Brain microvascular endothelial cell (primary cell): ENCODE measurements around the gene MAP3K15.
"Not testable (repeated sequence)": the region's sequence is repeated elsewhere in the genome, so short reads cannot be mapped to it uniquely, and the experiment has no call there.

Experiments used
- DNase-seq: peaks from one replicate; pipeline ENCODE4 v3.0.0-alpha.2; 2020
- H3K27ac ChIP-seq: fragments of 250-450 bp; sonication (Bioruptor Pico); 2 replicates; pipeline ENCODE4 v1.5.1; 2020; ENCODE audit warnings: mild to moderate bottlenecking, moderate library complexity
- H3K27me3 ChIP-seq: fragments of 250-450 bp; sonication (Bioruptor Pico); replicated peaks from 2 replicates; pipeline ENCODE4 v1.5.1; 2020; ENCODE audit warnings: mild to moderate bottlenecking
- H3K36me3 ChIP-seq: fragments of 250-450 bp; sonication (Bioruptor Pico); replicated peaks from 2 replicates; pipeline ENCODE4 v1.5.1; 2020; ENCODE audit warnings: mild to moderate bottlenecking
- H3K4me3 ChIP-seq: 2 replicates; pipeline ENCODE4 v1.5.1; 2011; ENCODE audit warnings: low read depth, mild to moderate bottlenecking, control low read depth, low read length, moderate library complexity
- in situ Hi-C: cut with HindIII; loops from 2 replicates; pipeline ENCODE4 v1.10.0; 2017; ENCODE audit warnings: low sequenced_read_pairs, low pct_ligation_motif_present
- TF ChIP-seq, protein P1 (sequence below): IDR thresholded peaks from 2 replicates; pipeline ENCODE4 v1.5.1; 2011; ENCODE audit warnings: low read depth, mild to moderate bottlenecking, moderate library complexity, low read length, control low read depth, inconsistent platforms; ENCODE audit errors: missing control alignments

Gene MAP3K15

DNA sequence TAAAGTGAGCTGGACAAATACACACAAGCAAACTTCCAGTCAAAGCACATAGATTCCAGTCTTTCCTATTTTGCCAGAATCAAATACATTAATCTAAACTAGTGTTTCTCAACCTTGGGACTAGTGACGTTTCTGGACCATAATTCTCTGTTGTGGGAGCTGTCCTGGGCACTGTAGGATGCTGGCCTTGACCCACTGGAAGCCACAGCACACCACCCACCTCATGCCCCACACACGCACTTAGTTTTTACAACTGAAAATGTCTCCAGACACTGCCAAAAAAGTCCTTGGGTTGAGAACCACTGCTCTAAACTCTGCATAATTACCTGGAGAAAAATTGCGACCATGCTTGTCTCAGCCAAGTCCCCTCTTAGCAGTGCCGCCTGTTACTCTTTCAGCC, 57.6 kb downstream of the MAP3K15 start:
- Histone ChIP-seq H3K4me3 (no peak overlapping the region), H3K27ac (no peak overlapping the region), H3K36me3 (no peaks in the 10 kb centered on the region), H3K27me3 (no peaks in the 10 kb centered on the region)
- DNase-seq: no peak
- in situ Hi-C loops: no loop called here
- TF ChIP-seq, protein P1, sequence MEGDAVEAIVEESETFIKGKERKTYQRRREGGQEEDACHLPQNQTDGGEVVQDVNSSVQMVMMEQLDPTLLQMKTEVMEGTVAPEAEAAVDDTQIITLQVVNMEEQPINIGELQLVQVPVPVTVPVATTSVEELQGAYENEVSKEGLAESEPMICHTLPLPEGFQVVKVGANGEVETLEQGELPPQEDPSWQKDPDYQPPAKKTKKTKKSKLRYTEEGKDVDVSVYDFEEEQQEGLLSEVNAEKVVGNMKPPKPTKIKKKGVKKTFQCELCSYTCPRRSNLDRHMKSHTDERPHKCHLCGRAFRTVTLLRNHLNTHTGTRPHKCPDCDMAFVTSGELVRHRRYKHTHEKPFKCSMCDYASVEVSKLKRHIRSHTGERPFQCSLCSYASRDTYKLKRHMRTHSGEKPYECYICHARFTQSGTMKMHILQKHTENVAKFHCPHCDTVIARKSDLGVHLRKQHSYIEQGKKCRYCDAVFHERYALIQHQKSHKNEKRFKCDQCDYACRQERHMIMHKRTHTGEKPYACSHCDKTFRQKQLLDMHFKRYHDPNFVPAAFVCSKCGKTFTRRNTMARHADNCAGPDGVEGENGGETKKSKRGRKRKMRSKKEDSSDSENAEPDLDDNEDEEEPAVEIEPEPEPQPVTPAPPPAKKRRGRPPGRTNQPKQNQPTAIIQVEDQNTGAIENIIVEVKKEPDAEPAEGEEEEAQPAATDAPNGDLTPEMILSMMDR: no peak

DNA sequence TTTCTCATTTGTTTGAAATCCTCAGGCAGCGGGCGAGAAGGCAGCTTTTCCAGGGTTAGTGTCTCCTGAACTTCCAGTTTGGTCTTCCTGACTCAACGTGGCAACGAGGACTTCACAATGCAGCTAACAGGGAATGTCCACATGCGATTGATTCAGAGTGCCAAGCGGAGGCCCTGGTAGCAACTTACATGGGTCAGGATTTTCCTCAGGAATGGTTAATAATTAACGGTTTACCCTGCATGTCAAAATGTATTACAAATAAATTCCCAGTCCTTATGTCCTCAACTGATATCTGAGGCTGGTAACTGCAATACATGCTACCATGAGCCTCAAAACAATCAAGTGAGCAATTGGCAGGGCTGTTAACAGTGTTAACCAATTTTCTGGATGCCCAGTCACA, 67.2 kb downstream of the MAP3K15 start:
- Histone ChIP-seq H3K4me3 (no peak overlapping the region), H3K27me3 (no peaks in the 10 kb centered on the region), H3K27ac (no peak overlapping the region), H3K36me3 (no peaks in the 10 kb centered on the region)
- TF ChIP-seq, protein P1: no peak
- no peak for DNase-seq
- in situ Hi-C loops: no loop called here

DNA sequence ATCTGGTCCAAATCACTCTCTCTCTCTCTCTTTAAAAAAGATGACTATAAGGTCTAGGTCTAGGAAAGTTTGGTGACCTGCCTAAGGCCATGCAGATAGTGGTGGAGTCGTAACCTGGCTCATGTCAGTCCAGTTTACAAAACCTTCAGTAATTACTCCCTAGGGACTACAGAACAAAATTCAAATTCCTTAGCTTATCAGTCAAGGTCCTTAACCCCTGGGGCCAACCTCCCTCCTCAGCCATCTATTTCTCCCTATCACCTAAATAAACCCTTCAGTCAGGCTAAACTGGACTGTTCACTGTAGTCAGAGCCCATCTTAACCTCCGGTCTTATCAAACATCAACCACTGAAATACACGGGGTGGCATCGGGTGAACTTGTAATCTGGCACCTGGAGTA, 68.9 kb downstream of the MAP3K15 start:
- Histone ChIP-seq H3K36me3 (no peaks in the 10 kb centered on the region), H3K4me3 (no peak overlapping the region), H3K27ac (no peak overlapping the region), H3K27me3 (no peaks in the 10 kb centered on the region)
- TF ChIP-seq, protein P1: no peak
- in situ Hi-C loops: no loop called here
- no peak for DNase-seq

DNA sequence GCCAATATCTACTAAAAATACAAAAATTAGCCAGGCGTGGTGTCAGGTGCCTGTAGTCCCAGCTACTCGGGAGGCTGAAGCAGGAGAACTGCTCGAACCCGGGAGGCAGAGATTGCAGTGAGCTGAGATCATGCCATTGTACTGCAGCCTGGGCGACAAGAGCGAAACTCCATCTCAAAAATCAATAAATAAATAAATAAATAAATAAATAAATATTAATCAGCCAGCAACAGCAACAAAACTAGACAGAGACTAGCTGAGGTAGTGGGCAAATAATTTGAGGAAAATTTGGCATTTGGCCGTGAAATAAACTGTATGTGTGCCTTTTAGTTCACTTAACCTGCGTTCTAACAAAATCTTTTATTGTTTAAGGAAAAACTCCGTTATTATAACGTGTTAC, 69.5 kb downstream of the MAP3K15 start:
- H3K36me3 ChIP-seq, in situ Hi-C loops, DNase-seq, H3K27me3 ChIP-seq, H3K4me3 ChIP-seq, H3K27ac ChIP-seq: not testable (repeated sequence)

DNA sequence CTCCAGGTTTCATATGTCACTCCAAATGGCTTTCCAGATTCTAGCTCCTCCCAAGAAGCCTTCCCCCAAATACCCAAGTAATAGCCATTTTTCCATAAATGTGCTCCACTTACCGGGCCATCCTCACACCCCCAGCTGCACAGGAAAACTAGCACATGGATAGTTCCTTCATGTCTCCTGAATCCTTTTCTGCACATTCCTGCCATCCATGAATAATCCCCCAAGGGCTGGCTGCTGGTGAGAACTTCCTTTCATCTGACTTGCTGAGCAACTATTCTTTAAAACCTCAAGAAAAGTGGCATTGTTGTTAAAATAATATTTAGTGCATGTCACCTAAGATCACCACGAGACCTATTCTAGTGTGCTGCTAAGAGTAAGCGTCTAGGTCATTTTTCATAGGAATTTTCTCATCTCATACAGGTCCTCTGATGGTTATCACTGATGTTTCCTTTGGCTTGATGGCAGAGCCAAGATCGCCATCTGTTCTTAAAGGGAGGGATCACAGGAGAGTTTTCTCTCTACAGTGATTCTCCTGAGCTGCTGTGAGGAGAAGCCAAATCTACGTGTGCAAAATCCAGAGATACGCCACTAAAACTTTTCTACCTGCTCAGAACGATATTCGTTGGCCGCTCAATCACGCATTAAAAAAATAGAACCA, 71.3 kb downstream of the MAP3K15 start:
- in situ Hi-C loops: no loop called here
- no peak for DNase-seq
- H3K27ac ChIP-seq: no peak overlapping the region
- no peak overlapping the region for H3K4me3 ChIP-seq
- H3K36me3 ChIP-seq: no peaks in the 10 kb centered on the region
- TF ChIP-seq, protein P1: no peak
- H3K27me3 ChIP-seq: no peaks in the 10 kb centered on the region

DNA sequence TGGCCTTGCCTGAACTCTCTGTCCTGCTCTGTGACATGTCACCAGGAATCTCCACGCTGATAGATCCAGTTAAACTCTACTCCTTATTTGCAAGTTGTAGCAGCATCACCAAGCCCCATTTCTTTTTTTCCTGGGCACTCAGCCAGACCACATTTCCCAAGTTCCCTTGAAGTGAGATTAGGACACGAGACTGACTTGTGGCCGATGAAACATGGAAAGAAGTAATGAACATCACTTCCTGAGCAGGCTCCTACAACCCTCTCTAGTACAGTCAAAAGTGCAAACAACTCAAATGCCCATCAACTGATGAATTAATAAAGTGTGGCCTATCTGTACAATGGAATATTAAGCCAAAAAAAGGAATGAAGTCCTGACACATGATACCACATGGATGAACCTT, 74.6 kb downstream of the MAP3K15 start:
- Histone ChIP-seq H3K4me3 (no peak overlapping the region), H3K36me3 (no peaks in the 10 kb centered on the region), H3K27me3 (no peaks in the 10 kb centered on the region), H3K27ac (no peak overlapping the region)
- peak; percentile 58 for DNase-seq
- in situ Hi-C loops: no loop called here
- TF ChIP-seq, protein P1: no peak

DNA sequence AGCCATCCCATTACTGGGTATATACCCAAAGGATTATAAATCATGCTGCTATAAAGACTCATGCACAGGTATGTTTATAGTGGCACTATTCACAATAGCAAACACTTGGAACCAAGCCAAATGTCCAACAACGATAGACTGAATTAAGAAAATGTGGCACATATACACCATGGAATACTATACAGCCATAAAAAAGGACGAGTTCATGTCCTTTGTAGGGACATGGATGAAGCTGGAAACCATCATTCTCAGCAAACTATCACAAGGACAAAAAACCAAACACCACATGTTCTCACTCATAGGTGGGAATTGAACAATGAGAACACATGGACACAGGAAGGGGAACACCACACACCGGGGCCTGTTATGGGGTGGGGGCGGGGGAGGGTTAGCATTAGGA, 92.6 kb downstream of the MAP3K15 start:
- in situ Hi-C loops, DNase-seq, H3K36me3 ChIP-seq, H3K27me3 ChIP-seq, H3K4me3 ChIP-seq, H3K27ac ChIP-seq: not testable (repeated sequence)
